Ovary (tissue), 3 donors: Measurements from ENCODE around the gene SLCO2A1.

Source experiments
- EP300 ChIP-seq: sonication (generic); formaldehyde crosslinking; IDR thresholded peaks from one replicate; pipeline ENCODE4 v1.6.1; 2017; ENCODE audit warnings: antibody characterized with exemption
- POLR2A ChIP-seq: fragments of 450-650 bp; IDR thresholded peaks from one replicate; pipeline ENCODE4 v1.6.1; 2017; ENCODE audit warnings: antibody characterized with exemption, mild to moderate bottlenecking, moderate library complexity
- TF ChIP-seq, protein P1 (sequence below), 3 donors: fragments of 450-650 bp in 2 of 3; fragments of 200-600 bp in 1 of 3; IDR thresholded peaks; one replicate each; pipeline versions ENCODE4 v1.5.1 to v1.8.0; 2016 to 2022; ENCODE audit warnings: antibody characterized with exemption in 3 of 3, mild to moderate bottlenecking in 1 of 3
- donor health status: DM: no; HTN: no; CAD: no.

GRCh38 chr3:133882986-133883586 is 146.6 kb downstream of the SLCO2A1 start:
- TF ChIP-seq, protein P1, sequence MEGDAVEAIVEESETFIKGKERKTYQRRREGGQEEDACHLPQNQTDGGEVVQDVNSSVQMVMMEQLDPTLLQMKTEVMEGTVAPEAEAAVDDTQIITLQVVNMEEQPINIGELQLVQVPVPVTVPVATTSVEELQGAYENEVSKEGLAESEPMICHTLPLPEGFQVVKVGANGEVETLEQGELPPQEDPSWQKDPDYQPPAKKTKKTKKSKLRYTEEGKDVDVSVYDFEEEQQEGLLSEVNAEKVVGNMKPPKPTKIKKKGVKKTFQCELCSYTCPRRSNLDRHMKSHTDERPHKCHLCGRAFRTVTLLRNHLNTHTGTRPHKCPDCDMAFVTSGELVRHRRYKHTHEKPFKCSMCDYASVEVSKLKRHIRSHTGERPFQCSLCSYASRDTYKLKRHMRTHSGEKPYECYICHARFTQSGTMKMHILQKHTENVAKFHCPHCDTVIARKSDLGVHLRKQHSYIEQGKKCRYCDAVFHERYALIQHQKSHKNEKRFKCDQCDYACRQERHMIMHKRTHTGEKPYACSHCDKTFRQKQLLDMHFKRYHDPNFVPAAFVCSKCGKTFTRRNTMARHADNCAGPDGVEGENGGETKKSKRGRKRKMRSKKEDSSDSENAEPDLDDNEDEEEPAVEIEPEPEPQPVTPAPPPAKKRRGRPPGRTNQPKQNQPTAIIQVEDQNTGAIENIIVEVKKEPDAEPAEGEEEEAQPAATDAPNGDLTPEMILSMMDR (IDR thresholded peaks at IDR 0.05) = no peak
- TF ChIP-seq POLR2A (no peak), EP300 (no peak)
